HUDEP-2 (cell line): ENCODE measurements around the gene ASS1.

Experiments
- DNase-seq, 76 experiments: peaks; one replicate each; lab custom pipeline; 2025; ENCODE audit not compliant: unreplicated experiment in 76 of 76; lab: John Stamatoyannopoulos, UW

The ASS1 gene

DNA sequence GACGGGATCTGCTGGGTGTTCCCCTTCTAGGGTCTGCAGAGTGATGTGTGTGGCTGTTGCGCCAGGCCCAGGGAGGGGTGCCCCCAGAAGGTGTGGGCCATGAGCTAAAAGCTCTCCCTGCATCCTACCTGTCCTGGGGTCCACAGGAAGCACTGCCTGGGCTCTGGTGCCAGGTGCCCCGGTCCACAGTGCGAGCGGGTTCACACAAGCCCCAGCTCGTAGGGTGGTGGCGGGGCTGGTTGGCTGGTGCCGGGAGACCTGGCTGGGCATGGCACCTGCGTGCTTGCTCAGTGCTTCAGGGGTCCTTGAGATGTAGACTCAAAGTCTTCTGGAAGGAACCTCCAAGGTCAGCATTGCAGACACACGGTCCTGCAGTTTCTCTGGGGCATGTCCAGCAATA is 25.5 kb downstream of the ASS1 start:
- no peak for DNase-seq

DNA sequence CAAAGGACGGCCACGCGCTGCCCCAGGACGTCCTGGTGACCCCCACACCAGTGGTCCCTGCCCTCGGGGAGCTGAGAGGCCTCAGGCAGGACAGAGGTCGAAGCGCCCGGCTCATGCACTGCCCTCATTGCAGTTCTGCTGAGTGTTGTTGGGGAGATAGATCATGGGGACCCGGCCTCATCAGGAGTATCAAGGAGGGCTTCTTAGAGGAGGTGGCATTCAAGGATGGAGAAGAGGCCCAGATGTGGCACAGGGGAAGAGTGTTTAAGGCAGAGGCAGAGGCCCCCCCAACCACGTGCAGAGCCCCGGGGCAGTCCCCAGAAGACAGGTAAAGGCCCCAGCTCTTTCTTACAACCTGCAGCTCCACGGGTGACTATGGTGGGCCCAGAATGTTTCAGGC is 26.2 kb downstream of the ASS1 start:
- no peak for DNase-seq

DNA sequence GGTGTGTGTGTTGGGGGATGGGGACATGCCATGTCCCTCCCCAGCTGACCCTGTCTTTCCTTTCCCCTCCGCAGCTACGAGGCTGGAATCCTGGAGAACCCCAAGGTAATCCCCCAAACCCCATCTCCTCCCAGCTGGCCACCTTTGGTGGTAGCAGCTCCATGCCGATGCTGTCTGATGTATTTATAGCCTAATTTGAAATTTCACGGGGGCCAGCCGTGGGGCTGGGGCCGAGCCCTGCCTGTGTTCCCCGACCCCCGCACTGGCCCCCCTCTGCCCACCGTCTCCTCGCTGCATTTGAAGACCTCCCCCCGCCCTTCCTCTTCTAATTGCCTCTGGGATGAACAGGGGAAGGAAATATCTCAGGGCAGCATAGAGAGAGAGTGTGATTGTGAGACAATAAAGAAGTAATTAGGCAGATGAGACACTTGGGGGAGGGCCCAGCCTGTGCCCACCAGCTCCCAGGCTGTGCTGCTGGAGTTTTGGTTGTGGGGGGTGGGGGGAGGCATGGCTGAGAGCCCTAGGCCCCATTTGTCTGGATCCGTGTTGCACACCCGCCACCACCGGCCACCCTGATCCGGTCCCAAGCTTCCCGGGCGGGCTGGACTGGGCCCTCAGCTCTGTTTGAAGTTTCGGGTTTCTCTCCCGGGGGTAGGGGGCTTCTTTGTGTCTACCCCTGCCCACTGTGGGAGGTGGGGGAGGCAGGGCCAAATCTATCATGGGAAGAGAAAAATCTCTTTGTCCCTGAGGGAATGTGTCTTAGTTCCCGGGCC is 26.8 kb downstream of the ASS1 start:
- no peak for DNase-seq

DNA sequence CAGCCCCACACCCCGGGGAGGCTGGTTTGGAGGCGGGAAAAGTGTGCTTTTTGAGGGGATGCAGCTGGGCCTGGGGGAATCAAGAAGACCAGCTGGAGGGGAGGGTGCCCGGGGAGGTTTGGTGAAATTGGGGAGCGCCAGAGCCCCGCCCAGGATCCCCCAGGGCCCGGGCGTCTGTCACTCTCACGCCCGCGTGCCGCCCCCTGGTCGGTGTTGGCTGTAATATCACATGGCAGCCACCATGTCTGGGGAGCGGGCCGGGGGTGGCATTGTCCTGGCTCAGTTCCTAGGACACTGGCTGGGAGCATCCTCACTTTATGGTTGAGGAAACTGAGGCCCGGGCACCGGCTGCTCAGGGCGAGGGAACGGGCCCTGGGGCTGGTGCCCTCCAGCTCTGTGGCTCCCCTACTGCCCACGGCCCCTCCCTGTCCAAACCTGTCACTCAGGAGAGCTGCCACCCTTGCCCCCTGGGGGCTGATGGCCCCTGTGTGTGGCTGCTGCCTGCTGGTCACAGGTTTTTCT is 27.5 kb downstream of the ASS1 start:
- no peak for DNase-seq

DNA sequence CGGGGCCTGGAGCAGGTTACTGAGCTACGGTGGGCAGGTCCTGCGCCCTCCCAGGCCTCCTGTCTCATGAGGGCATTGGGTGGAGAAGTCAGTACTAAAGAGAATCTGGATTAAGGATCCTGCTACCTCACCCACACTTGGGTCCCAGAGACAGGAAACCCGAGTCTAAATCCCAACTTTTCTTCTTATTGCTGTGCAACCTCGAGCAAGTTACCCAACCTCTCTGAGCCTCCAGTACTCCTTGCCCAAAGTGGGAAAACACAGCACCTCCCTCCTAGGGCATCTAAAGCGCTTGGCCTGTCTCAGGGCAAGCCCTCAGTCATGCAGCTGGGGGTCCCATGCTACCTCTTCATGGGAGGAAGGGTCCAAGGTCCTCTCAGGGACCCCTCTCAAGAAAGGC is 28.2 kb downstream of the ASS1 start:
- DNase-seq: no peak

DNA sequence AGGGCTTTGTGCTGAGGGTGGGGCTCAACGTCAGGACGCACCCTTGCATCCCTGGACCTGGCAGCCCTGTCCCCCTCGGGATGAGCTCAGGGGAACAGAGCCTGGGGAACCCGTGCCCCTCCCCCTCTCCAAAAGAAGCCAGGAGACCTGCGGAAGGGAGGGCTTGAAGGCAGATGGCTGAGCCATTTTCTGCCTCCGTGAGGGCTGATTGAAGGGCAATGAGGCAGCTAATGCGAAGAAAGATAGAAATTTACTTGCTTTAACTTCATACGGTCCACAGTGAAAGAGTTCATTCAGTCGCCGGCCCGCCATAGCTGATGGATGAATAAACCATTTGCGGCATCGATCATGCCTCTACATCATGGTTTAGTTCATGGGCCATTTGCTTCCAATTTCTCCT is 28.8 kb downstream of the ASS1 start:
- no peak for DNase-seq

DNA sequence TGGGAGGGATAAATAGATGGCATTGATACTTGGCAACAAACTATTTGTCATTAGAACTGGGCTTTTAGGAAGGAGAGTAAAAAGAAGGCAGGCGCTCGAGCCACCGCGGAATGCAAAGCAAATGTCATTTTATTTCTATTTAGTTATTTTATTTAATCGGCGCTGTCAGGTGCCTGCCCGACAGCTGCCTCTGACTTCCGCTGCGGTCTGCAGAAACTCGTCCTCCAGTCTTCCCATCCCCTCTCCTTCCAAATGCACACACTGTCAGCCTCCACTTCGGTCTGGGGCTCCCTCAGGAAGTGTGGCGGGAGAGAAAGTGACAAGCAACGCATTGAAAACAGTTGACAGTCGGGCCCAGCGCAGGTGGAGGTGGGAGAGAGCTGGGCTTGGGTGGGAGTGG is 29.3 kb downstream of the ASS1 start:
- DNase-seq: no peak

DNA sequence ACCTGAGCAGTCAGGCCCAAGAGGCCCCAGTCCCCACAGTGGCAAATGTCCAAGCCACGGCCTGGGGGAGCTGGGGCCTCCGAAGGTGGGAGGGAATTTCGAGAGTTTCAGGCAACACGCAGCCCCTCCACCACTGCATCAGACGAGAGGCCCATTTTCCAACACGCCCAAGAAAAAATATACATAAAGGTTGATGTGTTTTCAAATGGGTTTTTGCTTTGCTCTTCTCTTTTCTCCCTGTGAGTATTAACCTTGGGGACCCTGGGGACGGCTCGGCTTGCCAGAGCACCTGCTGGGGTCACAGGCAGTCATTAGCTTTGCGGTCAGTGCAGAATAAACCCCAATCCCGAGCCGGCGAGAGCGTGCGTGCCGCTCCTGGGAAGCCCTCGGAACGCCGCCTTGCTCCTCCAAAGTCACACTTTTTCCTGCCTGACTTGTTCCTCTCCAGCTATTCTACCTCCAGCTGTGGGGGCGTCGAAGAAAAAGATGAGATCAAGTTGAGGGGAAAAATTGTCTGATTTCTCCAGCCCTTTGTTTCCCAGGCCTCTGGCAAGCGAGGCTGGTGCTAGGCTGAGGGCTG is 31.5 kb downstream of the ASS1 start:
- no peak for DNase-seq

DNA sequence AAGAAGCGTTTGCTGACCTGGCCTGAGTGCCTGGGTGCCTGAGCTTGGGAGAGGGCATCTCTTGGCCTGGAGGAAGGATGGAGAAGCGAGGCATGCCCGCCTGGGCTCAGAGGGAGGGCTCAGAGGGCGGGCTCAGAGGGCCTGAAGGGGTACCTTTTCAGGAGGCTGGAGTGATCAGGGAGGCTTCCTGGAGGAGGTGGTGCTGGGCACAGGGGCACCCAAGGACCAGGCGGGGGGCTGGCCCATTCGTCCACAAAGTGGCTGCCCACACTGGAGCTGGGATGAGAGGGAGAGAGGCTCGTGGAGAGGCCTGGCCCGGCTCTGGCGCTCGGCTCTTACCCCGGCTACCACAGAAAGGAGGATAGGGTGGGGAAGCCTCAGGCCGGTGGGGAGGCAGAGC is 32.8 kb downstream of the ASS1 start:
- DNase-seq: no peak

DNA sequence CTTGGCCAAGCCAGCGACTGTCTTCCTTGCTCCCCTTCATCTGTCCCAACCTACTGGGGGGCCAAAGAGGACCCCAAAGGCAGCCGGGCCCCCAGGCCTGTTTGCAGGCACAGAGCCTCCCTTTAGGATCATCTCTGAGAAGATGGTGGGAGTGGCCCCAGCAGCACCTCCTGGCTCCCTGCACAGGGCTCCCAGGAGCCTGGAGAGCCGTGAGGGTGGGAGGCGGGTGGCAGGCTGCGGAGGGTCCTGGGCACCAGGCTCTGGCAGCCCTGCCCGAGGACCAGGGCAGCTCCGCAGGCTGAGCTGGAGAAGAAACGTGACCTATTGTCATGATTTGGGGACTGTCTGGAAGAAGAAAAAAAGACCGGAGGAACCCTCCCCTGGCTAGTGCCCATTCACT is 33.4 kb downstream of the ASS1 start:
- no peak for DNase-seq

DNA sequence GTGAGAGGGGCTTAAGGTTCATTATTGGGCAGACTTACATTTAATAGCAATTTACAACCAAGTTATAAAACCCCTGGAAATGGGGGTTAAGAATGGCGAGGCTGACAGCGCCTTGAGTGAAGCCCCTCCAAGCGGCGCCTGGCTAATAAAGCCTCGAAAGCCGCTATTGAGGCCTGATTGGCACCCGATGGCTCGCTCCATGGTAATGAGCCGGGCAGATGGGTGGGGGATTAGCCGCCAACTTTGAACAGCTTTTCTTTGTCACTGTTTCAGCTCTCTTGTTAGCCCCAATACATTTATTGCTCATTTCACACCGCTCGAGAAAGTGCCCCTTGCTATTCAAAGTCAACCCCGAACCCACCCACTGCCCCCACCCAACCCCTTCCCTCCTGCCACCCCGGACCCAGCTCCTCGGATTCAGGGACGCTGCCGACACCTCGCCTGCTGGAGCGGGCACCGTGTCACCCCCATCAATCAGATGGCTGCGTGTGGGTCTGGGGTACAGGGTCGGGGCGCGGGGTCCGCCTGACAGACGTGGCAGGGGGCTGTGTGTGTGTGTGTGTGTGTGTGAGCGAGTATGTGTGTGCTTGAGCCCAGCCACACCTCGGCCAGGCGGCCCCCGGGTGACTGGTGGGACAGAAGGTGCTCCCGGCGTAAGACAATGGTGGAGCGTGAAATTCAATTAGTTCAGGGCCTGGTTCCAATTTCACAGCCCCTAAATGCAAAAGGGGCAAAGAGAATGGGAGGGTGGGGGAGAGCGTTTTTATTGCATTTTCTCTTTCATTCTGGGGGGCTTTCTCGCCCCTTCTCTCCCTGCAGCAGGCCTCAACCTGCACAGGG is 34.2 kb downstream of the ASS1 start:
- no peak for DNase-seq

DNA sequence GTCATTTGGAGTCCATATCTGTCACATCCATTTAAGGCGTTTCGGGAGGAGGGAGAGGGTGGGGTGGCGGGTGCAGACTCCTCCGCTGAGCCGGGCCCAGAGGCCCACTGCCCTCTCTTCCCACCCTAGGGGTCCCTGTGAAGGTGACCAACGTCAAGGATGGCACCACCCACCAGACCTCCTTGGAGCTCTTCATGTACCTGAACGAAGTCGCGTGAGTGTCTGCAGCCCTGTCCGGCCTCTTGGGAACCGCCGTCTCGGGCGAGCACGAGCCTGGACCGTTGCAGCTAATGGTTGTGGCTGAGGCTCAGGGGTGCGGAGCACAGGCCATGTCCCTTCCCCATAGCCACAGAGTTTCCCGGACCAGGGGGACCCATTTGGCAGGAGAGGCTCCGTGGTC is 34.8 kb downstream of the ASS1 start:
- DNase-seq: no peak

DNA sequence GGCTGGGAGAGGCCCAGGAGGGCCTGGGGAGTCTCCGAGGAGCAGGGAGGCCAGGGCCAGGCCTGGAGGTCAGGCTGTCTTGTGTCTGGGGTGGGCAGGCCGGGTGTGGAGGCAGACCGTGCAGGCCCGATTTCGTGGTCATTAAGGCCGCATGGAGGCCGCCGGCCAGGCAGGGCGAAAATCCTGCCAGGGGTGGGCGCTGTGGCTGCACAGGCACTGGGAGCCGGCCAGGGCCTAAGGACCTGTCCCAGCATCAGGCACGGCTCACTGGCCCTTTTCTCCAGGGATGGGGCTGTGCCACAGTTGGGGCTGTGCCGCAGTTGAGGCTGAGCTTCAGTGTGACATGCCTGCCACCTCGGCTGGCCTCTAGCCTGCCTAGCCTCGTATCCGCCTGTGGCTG is 35.9 kb downstream of the ASS1 start:
- DNase-seq: peak in 27 of 76 experiments; percentile 4 to 72 (median 18)

DNA sequence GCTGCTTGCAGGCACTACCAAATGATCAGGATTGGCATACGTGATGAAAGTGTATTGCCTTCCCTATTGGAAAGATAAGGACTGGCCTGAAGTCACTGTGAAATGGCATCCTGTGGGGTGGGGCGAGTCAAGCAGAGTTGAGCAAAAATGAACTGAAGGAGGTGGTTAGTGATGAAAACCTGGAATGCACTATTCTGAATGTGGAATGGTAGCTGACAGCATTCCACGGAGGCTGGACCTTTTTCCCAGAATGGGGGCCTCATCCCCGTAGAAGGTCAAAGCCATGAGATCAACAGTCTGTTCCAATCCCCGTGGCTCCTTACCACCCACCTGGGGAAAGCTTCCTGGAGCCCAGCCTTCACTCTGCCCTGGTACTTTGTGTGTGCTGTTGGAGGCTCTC is 37.7 kb downstream of the ASS1 start:
- DNase-seq: no peak

DNA sequence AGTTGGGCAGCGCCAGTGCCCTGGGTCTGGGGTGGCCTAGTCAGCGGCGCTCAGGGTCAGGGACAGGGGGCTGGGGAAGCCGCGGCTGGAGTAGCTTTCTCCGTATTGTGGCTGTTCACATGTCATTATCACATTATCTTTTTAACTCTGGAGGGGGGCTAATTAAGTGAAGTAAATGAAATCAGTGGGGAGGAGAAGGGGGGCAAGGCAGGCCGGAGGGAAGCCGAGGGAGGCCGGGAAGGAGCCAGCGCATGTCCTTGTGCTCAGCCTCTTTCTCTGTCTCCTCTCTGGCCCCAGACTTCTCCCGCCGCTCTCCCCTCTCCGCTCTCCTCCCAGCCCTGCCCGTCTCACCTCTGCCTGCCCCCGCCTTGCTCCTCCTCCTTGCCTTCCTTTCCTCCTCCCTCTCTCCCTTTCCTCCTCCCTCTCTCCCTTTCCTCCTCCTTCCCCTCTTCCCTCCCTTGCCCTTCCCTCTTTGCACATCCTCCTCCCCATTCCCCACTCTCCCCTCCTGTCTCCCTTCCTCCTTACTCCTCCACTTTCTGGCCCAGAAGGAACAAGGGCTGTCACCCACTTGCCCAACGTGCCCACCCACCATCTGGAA is 38.7 kb downstream of the ASS1 start:
- DNase-seq: no peak

DNA sequence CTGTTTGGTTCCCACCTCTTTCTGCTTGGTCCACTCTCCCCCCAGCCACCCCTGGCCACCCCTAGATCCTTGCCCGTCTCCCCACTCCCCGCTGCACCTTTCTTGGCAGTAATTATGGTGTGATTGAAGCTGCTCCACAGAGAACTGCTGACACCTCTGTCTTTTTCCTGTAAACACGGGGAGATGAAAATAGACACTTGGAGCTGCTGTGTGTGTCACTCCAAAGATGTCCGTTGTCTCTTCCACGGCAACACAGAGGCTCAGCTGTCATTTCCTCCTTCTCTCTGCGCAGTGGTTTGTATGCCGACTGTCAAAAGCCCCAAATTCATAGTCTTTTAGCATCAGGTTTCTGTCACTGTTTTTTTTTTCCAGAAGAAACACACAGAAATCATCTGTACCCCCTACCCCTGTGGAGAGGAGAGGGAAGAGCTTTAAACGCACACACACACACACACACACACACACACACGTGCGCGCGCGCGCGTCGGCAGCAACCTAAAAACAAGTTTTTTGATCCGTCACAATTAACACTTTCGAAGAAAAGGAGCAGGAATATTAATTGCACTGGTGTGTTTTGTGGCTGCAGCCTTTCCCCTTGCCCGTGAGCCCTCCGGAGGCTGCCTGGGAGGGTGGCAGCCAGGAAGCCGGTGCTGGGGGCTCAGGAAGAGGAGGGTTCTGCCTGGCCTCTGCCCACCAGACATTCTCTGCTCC is 39.8 kb downstream of the ASS1 start:
- no peak for DNase-seq

DNA sequence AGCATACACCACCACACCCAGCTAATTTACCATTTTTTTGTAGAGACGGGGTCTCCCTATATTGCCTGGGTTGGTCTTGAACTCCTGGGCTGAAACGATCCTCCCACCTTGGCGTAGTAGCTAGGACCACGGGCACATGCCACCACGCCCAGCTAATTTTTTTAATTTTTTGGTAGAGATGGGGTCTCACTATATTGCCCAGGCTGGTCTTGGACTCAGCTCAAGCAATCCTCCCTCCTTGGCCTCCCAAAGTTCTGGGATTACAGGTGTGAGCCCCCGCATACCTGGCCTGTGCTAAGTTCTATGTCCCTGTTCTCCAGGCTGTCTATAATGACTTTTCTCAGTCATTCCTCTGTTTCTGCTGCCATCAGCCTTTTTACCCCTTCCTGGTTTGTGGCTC is 41.3 kb downstream of the ASS1 start:
- no peak for DNase-seq

DNA sequence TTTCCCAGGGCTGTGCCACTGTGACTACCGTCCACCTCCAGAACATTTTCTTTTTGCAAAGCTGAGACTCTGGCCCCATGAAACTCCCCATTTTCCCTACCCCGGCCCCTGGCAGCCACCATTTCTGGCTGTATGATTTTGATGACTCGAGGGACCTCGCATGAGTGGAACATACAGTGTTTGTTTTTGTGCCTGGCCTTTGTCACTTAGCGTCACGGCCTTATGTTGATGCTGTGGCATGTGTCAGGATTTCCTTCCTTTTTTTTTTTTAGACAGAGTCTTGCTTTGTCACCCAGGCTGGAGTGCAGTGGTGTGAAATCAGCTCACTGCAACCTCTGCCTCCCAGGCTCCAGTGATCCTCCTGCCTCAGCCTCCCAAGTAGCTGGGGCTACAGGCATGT is 42.7 kb downstream of the ASS1 start:
- DNase-seq: no peak

DNA sequence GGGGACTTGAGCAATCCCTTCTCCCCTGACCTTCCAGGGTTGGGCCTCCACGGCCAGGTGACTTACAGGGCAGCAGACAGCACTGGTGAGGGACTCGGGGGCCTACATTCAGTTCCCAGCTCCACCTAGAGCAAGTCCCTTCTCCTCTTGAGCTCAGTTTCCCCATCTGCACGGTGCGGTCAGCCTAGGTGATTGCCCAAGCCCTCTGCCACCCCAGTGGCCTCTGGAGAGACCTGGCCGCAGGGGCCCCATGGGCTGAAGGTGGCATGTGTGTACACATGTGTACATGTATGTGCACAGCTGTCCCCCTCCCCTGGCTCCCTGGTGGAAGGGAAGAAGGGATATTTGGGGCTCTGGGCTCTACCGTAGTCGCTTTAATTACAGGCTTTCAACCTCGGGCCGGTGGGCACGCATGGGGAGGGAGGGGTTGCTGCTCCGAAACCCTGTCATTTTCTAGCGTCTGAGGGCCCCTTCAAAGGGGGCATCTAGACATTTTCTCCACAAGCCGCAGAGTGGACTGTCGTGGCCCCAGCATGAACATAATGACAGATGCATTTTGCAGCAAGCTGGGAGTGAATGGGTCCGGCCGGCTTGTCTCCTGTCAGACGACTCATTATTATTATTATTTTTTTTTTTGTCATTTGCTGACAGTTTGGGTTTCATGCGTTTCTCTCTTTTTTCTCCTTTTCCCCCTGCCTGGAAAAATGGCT is 44.0 kb downstream of the ASS1 start:
- no peak for DNase-seq

DNA sequence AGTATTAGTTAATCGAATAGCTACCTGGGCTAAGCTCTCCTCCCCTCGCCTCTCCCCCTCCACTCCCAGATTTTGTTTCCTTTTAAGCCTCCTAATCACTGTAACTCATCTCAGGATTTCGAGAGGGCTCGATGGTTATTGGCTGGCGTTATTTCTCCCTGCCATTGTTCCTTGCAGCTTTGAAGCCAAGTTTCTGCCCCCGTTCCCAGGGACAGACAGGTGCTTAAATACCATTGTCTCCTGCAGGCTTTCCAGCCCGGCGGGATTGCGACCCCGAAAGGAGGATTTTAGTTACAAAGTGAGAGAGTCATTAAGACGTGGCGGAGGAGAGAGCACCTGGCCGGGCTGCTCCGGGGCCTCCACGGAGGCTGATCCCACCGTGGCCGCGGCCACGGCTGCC is 46.2 kb downstream of the ASS1 start:
- DNase-seq: no peak
